PC-9 (cell line): ENCODE results near the gene TNFRSF1B.

Experiments used
- EZH2 ChIP-seq: fragments of 200-600 bp; sonication (generic); IDR thresholded peaks from 2 replicates; pipeline ENCODE4 v1.8.0; 2017; ENCODE audit warnings: antibody characterized with exemption, low read depth
- TF ChIP-seq, protein P1 (sequence below): fragments of 200-600 bp; sonication (generic); conservative IDR thresholded peaks from 2 replicates; pipeline ENCODE4 v1.6.1; 2017; ENCODE audit warnings: mixed run types, antibody characterized with exemption, mild to moderate bottlenecking, moderate library complexity

- TF ChIP-seq, protein P1, sequence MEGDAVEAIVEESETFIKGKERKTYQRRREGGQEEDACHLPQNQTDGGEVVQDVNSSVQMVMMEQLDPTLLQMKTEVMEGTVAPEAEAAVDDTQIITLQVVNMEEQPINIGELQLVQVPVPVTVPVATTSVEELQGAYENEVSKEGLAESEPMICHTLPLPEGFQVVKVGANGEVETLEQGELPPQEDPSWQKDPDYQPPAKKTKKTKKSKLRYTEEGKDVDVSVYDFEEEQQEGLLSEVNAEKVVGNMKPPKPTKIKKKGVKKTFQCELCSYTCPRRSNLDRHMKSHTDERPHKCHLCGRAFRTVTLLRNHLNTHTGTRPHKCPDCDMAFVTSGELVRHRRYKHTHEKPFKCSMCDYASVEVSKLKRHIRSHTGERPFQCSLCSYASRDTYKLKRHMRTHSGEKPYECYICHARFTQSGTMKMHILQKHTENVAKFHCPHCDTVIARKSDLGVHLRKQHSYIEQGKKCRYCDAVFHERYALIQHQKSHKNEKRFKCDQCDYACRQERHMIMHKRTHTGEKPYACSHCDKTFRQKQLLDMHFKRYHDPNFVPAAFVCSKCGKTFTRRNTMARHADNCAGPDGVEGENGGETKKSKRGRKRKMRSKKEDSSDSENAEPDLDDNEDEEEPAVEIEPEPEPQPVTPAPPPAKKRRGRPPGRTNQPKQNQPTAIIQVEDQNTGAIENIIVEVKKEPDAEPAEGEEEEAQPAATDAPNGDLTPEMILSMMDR: no peak
- TF ChIP-seq EZH2: no peak
Measured at GRCh38 chr1:12142891-12143630, 23.7 kb upstream of the TNFRSF1B start.
